ENCODE measurements around the gene PTGES.

- TF ChIP-seq FOXK1 (CRISPR knock-in tag; IDR thresholded peaks at IDR 0.05; ENCODE audit: borderline replicate concordance) (no peak), SMARCC2 (IDR thresholded peaks at IDR 0.05; ENCODE audit: low read depth) (no peak), ZNF224 (CRISPR knock-in tag; IDR thresholded peaks at IDR 0.05) (no peak), PATZ1 (CRISPR knock-in tag; IDR thresholded peaks at IDR 0.05; ENCODE audit: borderline replicate concordance) (no peak), CCAR2 (IDR thresholded peaks at IDR 0.05; ENCODE audit: low read depth, low read length) (no peak), KDM4B (IDR thresholded peaks at IDR 0.05; ENCODE audit: borderline replicate concordance in 2 of 2, low read depth in 1 of 2) (no peak)
- TF ChIP-seq, protein P1, sequence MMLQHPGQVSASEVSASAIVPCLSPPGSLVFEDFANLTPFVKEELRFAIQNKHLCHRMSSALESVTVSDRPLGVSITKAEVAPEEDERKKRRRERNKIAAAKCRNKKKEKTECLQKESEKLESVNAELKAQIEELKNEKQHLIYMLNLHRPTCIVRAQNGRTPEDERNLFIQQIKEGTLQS (IDR thresholded peaks at IDR 0.05): no peak
- TF ChIP-seq, protein P1 (CRISPR knock-in tag; conservative IDR thresholded peaks at IDR 0.05): no peak
Measured at GRCh38 chr9:129768486-129768885, 15.6 kb upstream of the PTGES start.
